H1 (cell line): Measurements from ENCODE around the gene CEP85L. TPM values are rescaled to one million over a fixed set of nuclear protein-coding genes. Genes with fewer than 3 reads are reported as not detected.

Experiments used
- CTCF ChIA-PET: fragments of 300-600 bp; sonication (Branson Sonifier 250); formaldehyde crosslinking; loops from one replicate; lab custom pipeline; 2021; ENCODE audit not compliant: partially characterized antibody; lab: Charles Lee
- POLR2A ChIA-PET: fragments of 300-600 bp; sonication (Branson Sonifier 250); formaldehyde crosslinking; loops from one replicate; lab custom pipeline; 2021; ENCODE audit warnings: inconsistent platforms; ENCODE audit not compliant: partially characterized antibody; lab: Charles Lee
- DNase-seq, 2 experiments: peaks; one replicate each; pipeline versions ENCODE4 v3.0.0 to v3.0.0-alpha.2; 2010 to 2022; ENCODE audit warnings: low spot score in 2 of 2, low read depth in 1 of 2, mixed read lengths in 1 of 2
- FAIRE-seq: peaks from 2 replicates; lab custom pipeline; 2011; peaks lifted over from hg19 to GRCh38; lab: Jason Lieb, UNC
- H2AFZ ChIP-seq: 2 replicates; pipeline ENCODE4 v1.8.1; 2012; ENCODE audit warnings: low read length, inconsistent platforms
- H2AK5ac ChIP-seq: 2 replicates; pipeline ENCODE4 v1.6.1; 2013; ENCODE audit warnings: low read depth, low read length
- H2BK120ac ChIP-seq: replicated peaks from 2 replicates; pipeline ENCODE3; 2013; ENCODE audit warnings: low read depth, low read length, inconsistent platforms
- H2BK12ac ChIP-seq: 2 replicates; pipeline ENCODE4 v1.6.1; 2013; ENCODE audit warnings: low read depth, low read length
- H2BK15ac ChIP-seq: 2 replicates; pipeline ENCODE4 v1.6.1; 2013; ENCODE audit warnings: low read length
- H2BK20ac ChIP-seq: 2 replicates; pipeline ENCODE4 v1.6.1; 2013; ENCODE audit warnings: low read length
- H2BK5ac ChIP-seq: 2 replicates; pipeline ENCODE4 v1.6.1; 2013; ENCODE audit warnings: low read depth, low read length
- H3K14ac ChIP-seq: 2 replicates; pipeline ENCODE4 v1.6.1; 2013; ENCODE audit warnings: inconsistent platforms; ENCODE audit not compliant: insufficient read length
- H3K18ac ChIP-seq: 2 replicates; pipeline ENCODE4 v1.6.1; 2013; ENCODE audit warnings: low read length; ENCODE audit errors: extremely low read depth
- H3K23ac ChIP-seq: 2 replicates; pipeline ENCODE4 v1.6.1; 2013; ENCODE audit warnings: inconsistent platforms; ENCODE audit not compliant: insufficient read length
- H3K23me2 ChIP-seq: 2 replicates; pipeline ENCODE4 v1.6.1; 2013; ENCODE audit warnings: low read depth, low read length
- H3K27ac ChIP-seq: 2 replicates; pipeline ENCODE4 v1.6.1; 2011; ENCODE audit warnings: low read depth, low read length, inconsistent platforms
- H3K27me3 ChIP-seq, 4 experiments: replicated peaks in 1 of 4; 1 replicate in 1 of 4; 2 replicates in 3 of 4; pipeline versions ENCODE4 v1.6.1 to v1.8.1; 2011 to 2013; ENCODE audit warnings: low read length in 3 of 4, mild to moderate bottlenecking in 3 of 4, inconsistent platforms in 2 of 4, mixed read lengths in 2 of 4, moderate library complexity in 1 of 4; ENCODE audit not compliant: control insufficient read depth in 3 of 4, insufficient read depth in 3 of 4; ENCODE audit errors: extremely low read depth in 1 of 4
- H3K36me3 ChIP-seq, 4 experiments: 2 replicates each; pipeline versions ENCODE4 v1.6.1 to v1.8.1; 2011 to 2013; ENCODE audit warnings: mild to moderate bottlenecking in 4 of 4, low read length in 3 of 4, moderate library complexity in 2 of 4, control low read depth in 1 of 4, inconsistent platforms in 1 of 4; ENCODE audit not compliant: insufficient read depth in 4 of 4, control insufficient read depth in 2 of 4
- H3K4ac ChIP-seq: replicated peaks from 2 replicates; pipeline ENCODE3; 2013; ENCODE audit warnings: low read length, low read depth, mixed read lengths, inconsistent platforms; ENCODE audit not compliant: insufficient read length
- H3K4me1 ChIP-seq, 4 experiments: replicated peaks in 1 of 4; 1 replicate in 1 of 4; 2 replicates in 3 of 4; pipeline versions ENCODE4 v1.6.1 to v1.8.1; 2011 to 2013; ENCODE audit warnings: low read length in 3 of 4, inconsistent platforms in 2 of 4, mixed read lengths in 1 of 4; ENCODE audit not compliant: insufficient read depth in 4 of 4, control insufficient read depth in 3 of 4
- H3K4me2 ChIP-seq, 2 experiments: 2 replicates each; pipeline versions ENCODE4 v1.6.1 to v1.8.1; 2011 to 2013; ENCODE audit warnings: low read depth in 2 of 2, low read length in 2 of 2, control low read depth in 1 of 2, inconsistent platforms in 1 of 2, mild to moderate bottlenecking in 1 of 2; ENCODE audit not compliant: insufficient read depth in 1 of 2
- H3K4me3 ChIP-seq, 4 experiments: fragments of 200-600, 300-600 bp in 1 of 4; sonication (generic), shearing (Covaris generic), sonication (Bioruptor Twin) in 1 of 4; 2 replicates each; pipeline versions ENCODE4 v1.5.1 to v1.8.1; 2011 to 2016; ENCODE audit warnings: low read length in 4 of 4, low read depth in 3 of 4, control low read depth in 2 of 4, inconsistent platforms in 2 of 4, mild to moderate bottlenecking in 2 of 4, mixed read lengths in 1 of 4, moderate library complexity in 1 of 4; ENCODE audit not compliant: insufficient read depth in 2 of 4; ENCODE audit errors: extremely low read depth in 1 of 4
- H3K56ac ChIP-seq: replicated peaks from 2 replicates; pipeline ENCODE3; 2013; ENCODE audit warnings: low read depth, mild to moderate bottlenecking, mixed read lengths, low read length, inconsistent platforms; ENCODE audit not compliant: insufficient read length
- H3K79me1 ChIP-seq: 2 replicates; pipeline ENCODE4 v1.6.1; 2013; ENCODE audit warnings: low read depth, low read length, control low read depth
- H3K79me2 ChIP-seq, 2 experiments: 2 replicates each; pipeline versions ENCODE4 v1.6.1 to v1.8.1; 2012 to 2013; ENCODE audit warnings: low read length in 2 of 2, mild to moderate bottlenecking in 2 of 2, inconsistent platforms in 1 of 2; ENCODE audit not compliant: insufficient read depth in 2 of 2, control insufficient read depth in 1 of 2
- H3K9ac ChIP-seq, 4 experiments: replicated peaks in 1 of 4; 1 replicate in 1 of 4; 2 replicates in 3 of 4; pipeline versions ENCODE4 v1.6.1 to v1.8.1; 2011 to 2013; ENCODE audit warnings: low read depth in 3 of 4, low read length in 3 of 4, control low read depth in 2 of 4, mild to moderate bottlenecking in 2 of 4, moderate library complexity in 2 of 4, inconsistent platforms in 1 of 4; ENCODE audit errors: extremely low read depth in 1 of 4
- H3K9me3 ChIP-seq, 2 experiments: 2 replicates each; pipeline versions ENCODE4 v1.6.1 to v1.8.1; 2012 to 2013; ENCODE audit warnings: mild to moderate bottlenecking in 2 of 2, moderate library complexity in 2 of 2, control low read depth in 1 of 2, inconsistent platforms in 1 of 2, low read depth in 1 of 2, low read length in 1 of 2, mixed read lengths in 1 of 2; ENCODE audit not compliant: insufficient read depth in 2 of 2
- H4K20me1 ChIP-seq, 2 experiments: replicated peaks in 1 of 2; 2 replicates each; pipeline versions ENCODE3 to v1.8.1; 2011 to 2013; ENCODE audit warnings: inconsistent platforms in 2 of 2, low read length in 2 of 2, mild to moderate bottlenecking in 1 of 2; ENCODE audit not compliant: insufficient read depth in 2 of 2, control insufficient read depth in 1 of 2
- H4K5ac ChIP-seq: 2 replicates; pipeline ENCODE4 v1.6.1; 2013; ENCODE audit warnings: low read length, low read depth, mixed read lengths, inconsistent platforms; ENCODE audit not compliant: insufficient read length
- H4K8ac ChIP-seq: 2 replicates; pipeline ENCODE4 v1.8.0; 2013; ENCODE audit warnings: mild to moderate bottlenecking, moderate library complexity, low read length, inconsistent platforms; ENCODE audit not compliant: insufficient read depth; ENCODE audit errors: extremely low read depth
- H4K91ac ChIP-seq: replicated peaks from 2 replicates; pipeline ENCODE3; 2013; ENCODE audit warnings: low read length, mixed read lengths, inconsistent platforms; ENCODE audit not compliant: insufficient read length
- HDAC6 ChIP-seq: IDR thresholded peaks from one replicate; pipeline ENCODE4 v1.7.1; 2012; ENCODE audit warnings: low read depth, mild to moderate bottlenecking, inconsistent platforms, low read length, moderate library complexity
- RAD21 ChIP-seq, 2 experiments: IDR thresholded peaks in 1 of 2; conservative IDR thresholded peaks in 1 of 2; 2 replicates each; pipeline ENCODE4 v1.6.1; 2011; ENCODE audit warnings: low read depth in 2 of 2, low read length in 2 of 2, improper control_type of control experiment in 1 of 2, inconsistent platforms in 1 of 2, mild to moderate bottlenecking in 1 of 2, moderate library complexity in 1 of 2
- WGBS, 2 experiments: shearing (Covaris generic) in 1 of 2; methylation state at CpG; one replicate each; pipeline versions ENCODE4 v1.1.6 to v1.1.7; 2013 to 2015; ENCODE audit warnings: low lambda C conversion rate in 2 of 2, mixed read lengths in 2 of 2, inconsistent platforms in 1 of 2, low coverage in 1 of 2, missing lambda C conversion rate in 1 of 2; ENCODE audit not compliant: insufficient replicate concordance in 2 of 2, insufficient coverage in 1 of 2, insufficient read length in 1 of 2; ENCODE audit errors: extremely low coverage in 1 of 2, missing lambda C conversion rate in 1 of 2; 5-methylcytosine and 5-hydroxymethylcytosine counted together
- polyA plus RNA-seq, 7 experiments: library from polyadenylated mRNA; depleted of rRNA in 3 of 7; stranded (reverse) in 5 of 7; unstranded in 2 of 7; fragments of >200 nt in 5 of 7; fragments of 200-250 nt in 2 of 7; gene quantifications; 1 replicate in 5 of 7; 2 replicates in 1 of 7; 4 replicates in 1 of 7; pipeline versions ENCODE4 v1.2.1 to v1.2.3, GENCODE V29; 2011 to 2013; ENCODE audit warnings: missing spikeins in 2 of 7, mixed read lengths in 2 of 7
- total RNA-seq: library from RNA; stranded (reverse); fragmentation: NEBNext Ultra II Directional; extraction: Animal tissue kit (Norgen Biotek cat#: 25700); gene quantifications from 2 replicates; pipeline ENCODE4 v1.2.1, GENCODE V29; 2021

The CEP85L gene
- total and polyA plus RNA-seq, 2 of the 8 experiments (the other 6 are each of a cell fraction or from before 2014, with no cell fraction given): 3.2 to 27.6 TPM

DNA sequence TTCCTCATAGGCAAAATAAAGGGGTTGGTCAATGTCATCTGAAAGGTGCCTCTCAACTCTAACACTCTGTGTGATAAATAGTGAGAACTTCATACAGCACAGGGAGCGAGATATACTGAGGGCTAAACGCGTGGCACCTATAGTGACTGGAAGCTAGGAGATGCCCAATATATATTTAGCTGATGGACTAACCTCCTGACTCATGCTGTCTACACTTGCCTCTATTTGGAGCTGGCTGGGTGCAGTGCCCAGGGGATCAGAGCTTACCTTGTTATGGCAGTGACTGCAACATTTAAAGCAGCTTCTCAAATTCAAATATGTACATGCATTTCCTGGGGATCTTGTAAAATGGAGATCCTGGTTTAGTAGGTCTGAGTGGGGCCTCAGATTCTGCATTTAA, 214.9 kb downstream of the CEP85L start:
- H3K27ac ChIP-seq: no peak overlapping the region
- H2BK20ac ChIP-seq: no peak overlapping the region
- no peaks in the 10 kb centered on the region for H3K79me2 ChIP-seq
- WGBS, 2 experiments: 58% methylated on average over 3 of the region's 3 CpGs; no CpG with 5 or more reads in 1 of the 2 experiments
- H2AK5ac ChIP-seq: no peak overlapping the region
- H3K4ac ChIP-seq: no peak overlapping the region
- H2BK120ac ChIP-seq: no peak overlapping the region
- H2AFZ ChIP-seq: no peak overlapping the region
- H3K9me3 ChIP-seq: no peaks in the 10 kb centered on the region
- H3K23ac ChIP-seq: no peak overlapping the region
- H3K4me3 ChIP-seq: no peak overlapping the region
- H3K9ac ChIP-seq: no peak overlapping the region
- POLR2A ChIA-PET: interaction anchor here (1.2 kb wide), 1 partner anchor 35 kb away, joined by 4 read pairs; no protein-coding TSS in a partner anchor
- no peak overlapping the region for H2BK12ac ChIP-seq
- DNase-seq (no peak), FAIRE-seq (no peak)
- H4K91ac ChIP-seq: no peak overlapping the region
- no peak overlapping the region for H3K14ac ChIP-seq
- no peaks in the 10 kb centered on the region for H3K4me1 ChIP-seq
- no peak overlapping the region for H2BK5ac ChIP-seq
- CTCF ChIA-PET: interaction anchor here (1.0 kb wide), 1 partner anchor 150 kb away, joined by 3 read pairs; no protein-coding TSS in a partner anchor
- no peak overlapping the region for H4K8ac ChIP-seq
- no peaks in the 10 kb centered on the region for H3K23me2 ChIP-seq
- H3K27me3 ChIP-seq: no peaks in the 10 kb centered on the region
- H3K36me3 ChIP-seq: no peaks in the 10 kb centered on the region
- H3K4me2 ChIP-seq: no peak overlapping the region
- no peaks in the 10 kb centered on the region for H4K20me1 ChIP-seq
- no peaks in the 10 kb centered on the region for H3K79me1 ChIP-seq
- H2BK15ac ChIP-seq: no peak overlapping the region
- H4K5ac ChIP-seq: no peak overlapping the region
- H3K56ac ChIP-seq: no peak overlapping the region
- no peak overlapping the region for H3K18ac ChIP-seq
- no peak for TF ChIP-seq RAD21 (IDR thresholded peaks at IDR 0.05 in 1 of 2, conservative IDR thresholded peaks at IDR 0.05 in 1 of 2; ENCODE audit: low read depth in 2 of 2, low read length in 2 of 2)
- TF ChIP-seq HDAC6: no peak
